GM12878 (cell line): Measurements from ENCODE around the gene TECTA. TPM values are rescaled to one million over a fixed set of nuclear protein-coding genes. Genes with fewer than 3 reads are reported as not detected.
A peak's percentile ranks its signal among the peaks of the same experiment; 100 is the strongest.

Source experiments
- ATF2 ChIP-seq: IDR thresholded peaks from 2 replicates; pipeline ENCODE4 v1.6.1; 2012; ENCODE audit warnings: low read length, inconsistent platforms
- BRCA1 ChIP-seq: IDR thresholded peaks from 2 replicates; pipeline ENCODE4 v1.6.1; 2011; ENCODE audit warnings: low read depth, low read length, improper control_type of control experiment
- CEBPZ ChIP-seq: fragments of 150-350 bp; IDR thresholded peaks from 2 replicates; pipeline ENCODE4 v1.6.1; 2016; ENCODE audit warnings: low read depth, low read length
- CUX1 ChIP-seq: IDR thresholded peaks from 2 replicates; pipeline ENCODE4 v1.6.1; 2012; ENCODE audit warnings: improper control_type of control experiment, low read depth, low read length; ENCODE audit not compliant: insufficient replicate concordance
- IKZF2 ChIP-seq, 2 experiments: fragments of 450-650 bp; IDR thresholded peaks; 2 replicates each; pipeline ENCODE4 v1.6.1; 2017; ENCODE audit warnings: mild to moderate bottlenecking in 2 of 2, moderate library complexity in 2 of 2
- IRF5 ChIP-seq: fragments of 450-650 bp; IDR thresholded peaks from 2 replicates; pipeline ENCODE4 v1.6.1; 2017; ENCODE audit warnings: borderline replicate concordance
- JUNB ChIP-seq: IDR thresholded peaks from 2 replicates; pipeline ENCODE4 v1.6.1; 2016; ENCODE audit warnings: antibody characterized with exemption, mild to moderate bottlenecking
- KDM1A ChIP-seq: fragments of 200-600 bp; sonication (generic); IDR thresholded peaks from 2 replicates; pipeline ENCODE4 v1.6.1; 2016; ENCODE audit warnings: borderline replicate concordance
- KLF5 ChIP-seq: fragments of 450-650 bp; IDR thresholded peaks from 2 replicates; pipeline ENCODE4 v1.6.1; 2014; ENCODE audit warnings: mild to moderate bottlenecking; ENCODE audit not compliant: partially characterized antibody
- MTA3 ChIP-seq: IDR thresholded peaks from 2 replicates; pipeline ENCODE4 v1.6.1; 2012; ENCODE audit warnings: low read length, inconsistent platforms, borderline replicate concordance
- NFIC ChIP-seq: IDR thresholded peaks from 2 replicates; pipeline ENCODE4 v1.6.1; 2012; ENCODE audit warnings: low read depth, mild to moderate bottlenecking, inconsistent platforms, low read length, moderate library complexity
- RELA ChIP-seq: fragments of 450-650 bp; IDR thresholded peaks from 2 replicates; pipeline ENCODE4 v1.8.0; 2014; ENCODE audit warnings: borderline replicate concordance; ENCODE audit not compliant: partially characterized antibody
- SREBF1 ChIP-seq: IDR thresholded peaks from 2 replicates; pipeline ENCODE4 v1.6.1; 2012; ENCODE audit warnings: mild to moderate bottlenecking, low read length
- SUZ12 ChIP-seq: fragments of 200-600 bp; sonication (generic); IDR thresholded peaks from one replicate; pipeline ENCODE4 v1.6.1; 2018; ENCODE audit warnings: antibody characterized with exemption, mild to moderate bottlenecking; ENCODE audit not compliant: unreplicated experiment
- USF1 ChIP-seq: IDR thresholded peaks from 2 replicates; pipeline ENCODE4 v1.6.1; 2011; ENCODE audit warnings: borderline replicate concordance, low read depth, mild to moderate bottlenecking, moderate library complexity, mixed read lengths, low read length; ENCODE audit not compliant: insufficient read depth; ENCODE audit errors: extremely low read length
- polyA plus RNA-seq, 11 experiments: library from polyadenylated mRNA; depleted of rRNA in 4 of 11; unstranded in 6 of 11; stranded (reverse) in 5 of 11; fragments of >200 nt; fragmentation: Nextera tagmentation in 4 of 11; fragmentation: Illumina TruSeq in 1 of 11; extraction: Ambion mirVana in 4 of 11; extraction: Trizol in 1 of 11; gene quantifications; 1 replicate in 1 of 11; 2 replicates in 10 of 11; pipeline versions ENCODE4 v1.2.1 to v1.2.3, GENCODE V29; 2011 to 2016; ENCODE audit warnings: inconsistent platforms in 2 of 11, missing spikeins in 2 of 11, low read depth in 1 of 11
- total RNA-seq, 4 experiments: library from RNA; depleted of rRNA in 3 of 4; stranded (reverse); fragments of >200 nt in 3 of 4; fragmentation: Illumina TruSeq in 1 of 4; extraction: Trizol in 1 of 4; gene quantifications; 2 replicates each; pipeline versions ENCODE4 v1.2.1 to v1.2.3, GENCODE V29; 2013 to 2021

The TECTA gene
- total and polyA plus RNA-seq, 10 of the 15 experiments (the other 5 are each of a cell fraction or from before 2014, with no cell fraction given) = under 0.01 to 0.14 (median 0.05) TPM; not detected in 1

- TF ChIP-seq BRCA1 = no peak
- no peak for TF ChIP-seq CEBPZ
- TF ChIP-seq ATF2 = peak; percentile 69
- peak; percentile 78 for TF ChIP-seq NFIC
- no peak for TF ChIP-seq CUX1
- peak; percentile 81 for TF ChIP-seq JUNB
- TF ChIP-seq IRF5 = no peak
- 0 out of 2 replicates have a peak, but pooled peaks have one; percentile 49 for TF ChIP-seq MTA3
- TF ChIP-seq IKZF2 (IDR thresholded peaks at IDR 0.05) = peak; percentile 49 to 56; a peak in 2 of 4 replicates
- TF ChIP-seq KLF5 = no peak
- no peak for TF ChIP-seq KDM1A
- no peak for TF ChIP-seq SUZ12
- TF ChIP-seq USF1 = no peak
- TF ChIP-seq RELA = no peak
- no peak for TF ChIP-seq SREBF1
Observed at GRCh38 chr11:121236115-121237001, 135.3 kb downstream of the TECTA start (continued).
